HCT116 (cell line): Measurements from ENCODE around the gene TOMM70. TPM values are rescaled to one million over a fixed set of nuclear protein-coding genes. Genes with fewer than 3 reads are reported as not detected.

Experiments used
- ATAC-seq: fragments of 200-7000 bp; cut with Tn5 transposase; 2 replicates; pipeline ENCODE4 v1.9.1; 2020; ENCODE audit warnings: mild to moderate bottlenecking, moderate library complexity
- BruUV-seq: library from RNA; stranded (reverse); fragments of 400-500 nt; replicated peaks from 2 replicates; lab custom pipeline; 2021; lab: Mats Ljungman, UMichigan
- CTCF ChIA-PET: fragments of 300-600 bp; sonication (Branson Sonifier 250); formaldehyde crosslinking; loops from one replicate; lab custom pipeline; 2021; ENCODE audit warnings: antibody characterized with exemption; lab: Charles Lee
- POLR2A ChIA-PET: fragments of 300-600, 350-600 bp; sonication (Branson Sonifier 250); formaldehyde crosslinking; loops from one replicate; lab custom pipeline; 2021; ENCODE audit warnings: antibody characterized with exemption; lab: Charles Lee
- RAD21 ChIA-PET, 2 experiments: fragments of 300-600 bp; sonication (Branson Sonifier 250); formaldehyde crosslinking; loops; one replicate each; lab custom pipeline; 2023; ENCODE audit warnings: low total read pairs in 2 of 2; ENCODE audit not compliant: uncharacterized antibody in 2 of 2, unreplicated experiment in 2 of 2, low non-redundant PET in 1 of 2; lab: Charles Lee
- DNase-seq: peaks from one replicate; pipeline ENCODE4 v3.0.0-alpha.2; 2010; ENCODE audit warnings: low read depth, low spot score
- H2AFZ ChIP-seq: fragments of 200-600 bp; shearing (Covaris generic), sonication (generic); 2 replicates; pipeline ENCODE4 v1.6.1; 2017; ENCODE audit warnings: low read depth, mixed run types, mixed read lengths, antibody characterized with exemption, low read length; ENCODE audit not compliant: poor library complexity, severe bottlenecking
- H3K27ac ChIP-seq: 2 replicates; pipeline ENCODE4 v1.5.1; 2012; ENCODE audit warnings: low read depth, low read length
- H3K27me3 ChIP-seq: fragments of 200-600 bp; sonication (generic); 2 replicates; pipeline ENCODE4 v1.6.1; 2016; ENCODE audit warnings: mixed run types, low read length, mixed read lengths; ENCODE audit not compliant: insufficient read depth
- H3K36me3 ChIP-seq, 2 experiments: fragments of 200-500 bp in 1 of 2; fragments of 200-600 bp in 1 of 2; sonication (Bioruptor generic) in 1 of 2; sonication (generic) in 1 of 2; 2 replicates each; pipeline versions ENCODE4 v1.5.1 to v1.6.1; 2014 to 2016; ENCODE audit warnings: low read length in 2 of 2, inconsistent platforms in 1 of 2, mixed read lengths in 1 of 2, mixed run types in 1 of 2; ENCODE audit not compliant: insufficient read depth in 2 of 2, control insufficient read depth in 1 of 2
- H3K4me1 ChIP-seq, 2 experiments: fragments of 200-600 bp in 1 of 2; sonication (generic) in 1 of 2; 2 replicates each; pipeline versions ENCODE4 v1.5.1 to v1.6.1; 2012 to 2017; ENCODE audit warnings: low read length in 2 of 2, inconsistent platforms in 1 of 2, mild to moderate bottlenecking in 1 of 2, mixed read lengths in 1 of 2, mixed run types in 1 of 2, moderate library complexity in 1 of 2; ENCODE audit not compliant: insufficient read depth in 2 of 2, control insufficient read depth in 1 of 2
- H3K4me2 ChIP-seq: fragments of 200-600 bp; sonication (generic); 2 replicates; pipeline ENCODE4 v1.6.1; 2017; ENCODE audit warnings: mixed run types, low read length, mixed read lengths
- H3K4me3 ChIP-seq, 2 experiments: fragments of 200-600 bp in 1 of 2; sonication (generic) in 1 of 2; replicated peaks in 1 of 2; 2 replicates each; pipeline ENCODE4 v1.5.1; 2011 to 2016; ENCODE audit warnings: low read length in 2 of 2, control low read depth in 1 of 2, low read depth in 1 of 2, mild to moderate bottlenecking in 1 of 2, mixed read lengths in 1 of 2, mixed run types in 1 of 2
- H3K79me2 ChIP-seq: fragments of 200-600 bp; sonication (generic); 2 replicates; pipeline ENCODE4 v1.6.1; 2017; ENCODE audit warnings: mild to moderate bottlenecking, mixed run types, low read length, moderate library complexity, mixed read lengths; ENCODE audit not compliant: insufficient read depth
- H3K9ac ChIP-seq: fragments of 200-600 bp; sonication (generic); 2 replicates; pipeline ENCODE4 v1.6.1; 2016; ENCODE audit warnings: low read length, mixed read lengths
- H3K9me2 ChIP-seq: fragments of 200-600 bp; sonication (generic), shearing (Covaris generic); 2 replicates; pipeline ENCODE4 v1.6.1; 2017; ENCODE audit warnings: mixed run types, mild to moderate bottlenecking, moderate library complexity; ENCODE audit not compliant: insufficient read depth
- H3K9me3 ChIP-seq, 2 experiments: fragments of 200-500 bp in 1 of 2; fragments of 200-600 bp in 1 of 2; sonication (Bioruptor generic) in 1 of 2; sonication (generic) in 1 of 2; 2 replicates each; pipeline ENCODE4 v1.6.1; 2014 to 2017; ENCODE audit warnings: low read length in 2 of 2, mixed read lengths in 2 of 2, inconsistent platforms in 1 of 2, low read depth in 1 of 2, mild to moderate bottlenecking in 1 of 2, mixed run types in 1 of 2, moderate library complexity in 1 of 2; ENCODE audit not compliant: control insufficient read depth in 1 of 2, insufficient read depth in 1 of 2
- H4K20me1 ChIP-seq: fragments of 200-600 bp; sonication (generic), shearing (Covaris generic); 2 replicates; pipeline ENCODE4 v1.6.1; 2017; ENCODE audit warnings: mixed run types, mild to moderate bottlenecking, moderate library complexity; ENCODE audit not compliant: insufficient read depth
- ATF3 ChIP-seq: IDR thresholded peaks from 2 replicates; pipeline ENCODE4 v1.6.1; 2012
- CEBPB ChIP-seq: IDR thresholded peaks from 2 replicates; pipeline ENCODE4 v1.6.1; 2012; ENCODE audit warnings: low read depth
- CTCF ChIP-seq, 3 experiments: fragments of 200-600 bp in 1 of 3; sonication (generic) in 1 of 3; IDR thresholded peaks in 2 of 3; conservative IDR thresholded peaks in 1 of 3; 2 replicates each; pipeline ENCODE4 v1.5.1; 2012 to 2017; ENCODE audit warnings: low read depth in 2 of 3, low read length in 2 of 3, antibody characterized with exemption in 1 of 3, borderline replicate concordance in 1 of 3, control low read depth in 1 of 3, mild to moderate bottlenecking in 1 of 3, mixed read lengths in 1 of 3, mixed run types in 1 of 3, moderate library complexity in 1 of 3; ENCODE audit not compliant: insufficient read depth in 1 of 3
- ELF1 ChIP-seq: IDR thresholded peaks from 2 replicates; pipeline ENCODE4 v1.6.1; 2012; ENCODE audit warnings: low read depth, borderline replicate concordance
- EZH2 ChIP-seq: fragments of 200-600 bp; sonication (generic); IDR thresholded peaks from 2 replicates; pipeline ENCODE4 v1.6.1; 2017; ENCODE audit warnings: antibody characterized with exemption, mixed run types
- MAX ChIP-seq: IDR thresholded peaks from 2 replicates; pipeline ENCODE4 v1.6.1; 2012
- POLR2AphosphoS5 ChIP-seq: IDR thresholded peaks from 2 replicates; pipeline ENCODE4 v1.6.1; 2011; ENCODE audit warnings: mild to moderate bottlenecking, low read depth, low read length, moderate library complexity
- SIN3A ChIP-seq: IDR thresholded peaks from 2 replicates; pipeline ENCODE4 v1.6.1; 2012; ENCODE audit warnings: low read depth
- SP1 ChIP-seq: IDR thresholded peaks from 2 replicates; pipeline ENCODE4 v1.6.1; 2012; ENCODE audit warnings: low read depth
- SRF ChIP-seq: IDR thresholded peaks from 2 replicates; pipeline ENCODE4 v1.6.1; 2012; ENCODE audit warnings: low read depth
- TCF7L2 ChIP-seq: IDR thresholded peaks from 2 replicates; pipeline ENCODE4 v1.7.0; 2011; ENCODE audit warnings: borderline replicate concordance, inconsistent platforms; ENCODE audit not compliant: insufficient read depth, insufficient read length; ENCODE audit errors: extremely low read depth
- YY1 ChIP-seq: IDR thresholded peaks from 2 replicates; pipeline ENCODE4 v1.6.1; 2011; ENCODE audit warnings: low read length, low read depth, moderate library complexity, mild to moderate bottlenecking; ENCODE audit not compliant: insufficient replicate concordance; ENCODE audit errors: extremely low read depth
- ZNF274 ChIP-seq: fragments of 200-500 bp; sonication (Bioruptor generic); IDR thresholded peaks from 2 replicates; pipeline ENCODE4 v1.6.1; 2014; ENCODE audit warnings: mild to moderate bottlenecking, low read depth, low read length, inconsistent platforms
- intact Hi-C: fragments of 100-400 bp; cut with micrococcal nuclease; formaldehyde crosslinking; loops from 2 replicates; pipeline ENCODE4 v1.10.0; 2022
- total RNA-seq: library from RNA; stranded (reverse); gene quantifications from one replicate; pipeline ENCODE4 v1.2.1, GENCODE V29; 2021; ENCODE audit not compliant: unreplicated experiment

Gene TOMM70
- total RNA-seq, 1 experiment from 2014 or later = 54.9 TPM

GRCh38 chr3:100443690-100444089 is 42.8 kb upstream of the TOMM70 start:
- intact Hi-C loops = no loop called here
- Histone ChIP-seq H3K27me3 (no peaks in the 10 kb centered on the region), H4K20me1 (no peaks in the 10 kb centered on the region), H3K9ac (no peak overlapping the region), H3K9me3 (no peaks in the 10 kb centered on the region), H3K4me3 (no peak overlapping the region), H2AFZ (no peak overlapping the region), H3K36me3 (no peaks in the 10 kb centered on the region), H3K79me2 (no peaks in the 10 kb centered on the region), H3K4me1 (no peaks in the 10 kb centered on the region), H3K4me2 (no peak overlapping the region), H3K27ac (no peak overlapping the region), H3K9me2 (no peaks in the 10 kb centered on the region)
- CTCF ChIA-PET = no interaction called here
- TF ChIP-seq SP1 = no peak
- no peak for TF ChIP-seq EZH2
- TF ChIP-seq SRF = no peak
- no peak for TF ChIP-seq ZNF274
- no peak for TF ChIP-seq ELF1
- TF ChIP-seq CTCF (IDR thresholded peaks at IDR 0.05 in 2 of 3, conservative IDR thresholded peaks at IDR 0.05 in 1 of 3; ENCODE audit: borderline replicate concordance in 1 of 3, insufficient read depth in 1 of 3, low read depth in 2 of 3, low read length in 2 of 3) = no peak
- no peak for TF ChIP-seq YY1
- no peak for TF ChIP-seq TCF7L2
- no peak for TF ChIP-seq POLR2AphosphoS5
- TF ChIP-seq CEBPB = no peak
- no peak for TF ChIP-seq SIN3A
- no peak for TF ChIP-seq ATF3
- no peak for TF ChIP-seq MAX
- RAD21 ChIA-PET = no interaction called here
- ATAC-seq = no peak
- no TSS peak for BruUV-seq
- POLR2A ChIA-PET = interaction anchor here (0.7 kb wide), 1 partner anchor 19 kb away, joined by 3 read pairs; no protein-coding TSS in a partner anchor
- DNase-seq = no peak
